PC-3 (cell line): ENCODE data around the gene KAZN.

Experiments
- CTCF ChIP-seq: fragments of 300-600 bp; sonication (generic); conservative IDR thresholded peaks from 2 replicates; pipeline ENCODE4 v1.5.1; 2017; ENCODE audit warnings: antibody characterized with exemption, low read depth, mild to moderate bottlenecking, low read length
- EZH2phosphoT487 ChIP-seq: fragments of 300-600 bp; sonication (generic); IDR thresholded peaks from 2 replicates; pipeline ENCODE4 v1.6.1; 2018; ENCODE audit warnings: mild to moderate bottlenecking, antibody characterized with exemption, low read length, borderline replicate concordance

GRCh38 chr1:14968251-14968851 lies 369.9 kb downstream of the KAZN start:
- no peak for TF ChIP-seq CTCF
- no peak for TF ChIP-seq EZH2phosphoT487
